Fibroblast of skin of scalp (primary cell): ENCODE data around the gene MSANTD1.

Experiments
- DNase-seq: peaks from one replicate; pipeline ENCODE4 v3.0.0-alpha.2; 2013

The MSANTD1 gene

DNA sequence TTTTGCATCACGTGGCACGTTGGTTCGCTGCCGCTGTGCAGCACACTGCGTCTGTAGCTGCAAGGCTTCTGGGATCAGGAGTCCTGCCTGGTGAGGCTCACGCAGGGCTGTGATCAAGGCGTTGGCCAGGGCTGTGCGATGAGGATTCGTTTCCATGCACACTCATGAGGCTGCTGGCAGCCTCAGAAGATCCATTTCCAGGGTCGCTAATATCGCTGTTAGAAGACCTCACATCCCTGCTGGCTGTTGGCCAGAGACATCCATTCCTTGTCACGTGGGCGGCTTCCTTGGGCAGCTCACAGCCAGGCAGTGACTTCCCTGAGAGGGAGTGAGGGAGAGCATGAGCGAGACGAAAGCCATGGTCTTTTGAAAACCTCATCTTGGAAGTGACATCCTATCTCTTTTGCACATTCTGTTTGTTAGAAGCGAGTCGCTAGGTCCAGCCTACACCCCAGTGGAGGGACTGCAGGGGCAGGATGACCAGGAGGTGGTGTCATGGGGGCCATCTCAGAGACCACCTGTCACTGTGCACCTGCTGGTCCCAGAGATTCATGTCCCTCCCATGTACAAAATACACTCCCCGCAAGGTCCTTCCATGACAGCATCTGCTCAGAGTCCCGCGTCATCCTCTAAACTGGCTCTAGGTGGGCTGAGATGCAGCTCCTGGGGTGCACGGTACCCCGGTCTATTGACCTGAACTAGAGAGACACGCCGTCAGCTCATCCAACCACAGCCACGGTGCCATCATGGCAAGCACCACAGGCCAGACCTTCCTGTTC is 56.1 kb downstream of the MSANTD1 start:
- DNase-seq = no peak

- DNase-seq = no peak
Observed at GRCh38 chr4:3305610-3306371, 56.8 kb downstream of the MSANTD1 start.
